Frontal cortex (tissue), 4 donors: ENCODE data around the gene CDK5. TPM values are rescaled to one million over a fixed set of nuclear protein-coding genes. Genes with fewer than 3 reads are reported as not detected.
A peak's percentile ranks its signal among the peaks of the same experiment; 100 is the strongest.

Source experiments
- DNase-seq, 2 donors: peaks; one replicate each; pipeline ENCODE4 v3.0.0; 2012; ENCODE audit warnings: low spot score in 2 of 2
- FAIRE-seq: peaks from 2 replicates; lab custom pipeline; 2012; peaks lifted over from hg19 to GRCh38; lab: Jason Lieb, UNC
- total RNA-seq: library from RNA; depleted of rRNA; stranded (reverse); fragments of >200 nt; gene quantifications from one replicate; pipeline ENCODE4 v1.2.3, GENCODE V29; 2014
- donor health status: control.
- donor health status: control.
- donor health status: control.

CDK5 gene
- total RNA-seq, 1 donor from 2014 or later: 47.7 TPM

GRCh38 chr7:151075978-151076426, 18.3 kb upstream of the CDK5 start:
- FAIRE-seq (no peak), DNase-seq (no peak)

GRCh38 chr7:151075662-151075971, 17.9 kb upstream of the CDK5 start:
- no peak for FAIRE-seq
- no peak for DNase-seq

GRCh38 chr7:151074817-151075661, 17.3 kb upstream of the CDK5 start:
- FAIRE-seq (no peak), DNase-seq (no peak)

- DNase-seq: no peak
- no peak for FAIRE-seq
Observed at GRCh38 chr7:151073990-151074389, 16.3 kb upstream of the CDK5 start.

GRCh38 chr7:151071032-151071866, 13.6 kb upstream of the CDK5 start:
- DNase-seq: no peak
- FAIRE-seq: no peak

GRCh38 chr7:151070574-151070960, 12.9 kb upstream of the CDK5 start:
- DNase-seq (no peak), FAIRE-seq (no peak)

- no peak for FAIRE-seq
- DNase-seq: no peak
Observed at GRCh38 chr7:151069841-151070573, 12.3 kb upstream of the CDK5 start.

- FAIRE-seq: no peak
- no peak for DNase-seq
Observed at GRCh38 chr7:151068069-151068773, 10.5 kb upstream of the CDK5 start.

GRCh38 chr7:151066273-151066974, 8.7 kb upstream of the CDK5 start:
- no peak for FAIRE-seq
- DNase-seq: no peak

- FAIRE-seq: no peak
- DNase-seq: no peak
Observed at GRCh38 chr7:151065516-151065915, 7.8 kb upstream of the CDK5 start.

GRCh38 chr7:151064993-151065392, 7.3 kb upstream of the CDK5 start:
- FAIRE-seq (no peak), DNase-seq (no peak)

GRCh38 chr7:151064454-151064853, 6.8 kb upstream of the CDK5 start:
- FAIRE-seq: no peak
- DNase-seq: no peak

GRCh38 chr7:151063212-151063561, 5.5 kb upstream of the CDK5 start:
- DNase-seq: no peak
- no peak for FAIRE-seq

- no peak for DNase-seq
Observed at GRCh38 chr7:151062399-151063211, 4.9 kb upstream of the CDK5 start.

GRCh38 chr7:151062111-151062398, 4.4 kb upstream of the CDK5 start:
- FAIRE-seq (no peak), DNase-seq (no peak)

More at GRCh38 chr7:151062399-151063211, 4.9 kb upstream of the CDK5 start:
- FAIRE-seq: no peak

- no peak for FAIRE-seq
- no peak for DNase-seq
Observed at GRCh38 chr7:151061213-151062110, 3.8 kb upstream of the CDK5 start.

GRCh38 chr7:151060416-151061212, 2.9 kb upstream of the CDK5 start:
- peak; percentile 50 to 64 for DNase-seq
- no peak for FAIRE-seq
